ENCODE measurements around the gene TTBK1. TPM values are rescaled to one million over a fixed set of nuclear protein-coding genes. Genes with fewer than 3 reads are reported as not detected.

The TTBK1 gene
- total RNA-seq, 1 donor from 2014 or later = 0.09 TPM

GRCh38 chr6:43290339-43290904, 47.1 kb downstream of the TTBK1 start:
- no peaks in the 10 kb centered on the region for H3K9me3 ChIP-seq
- no peak for ATAC-seq
- H3K27me3 ChIP-seq (ENCODE audit: low read depth) = peaks cover 12% of the 10 kb centered on the region
- no peaks in the 10 kb centered on the region for H3K36me3 ChIP-seq
- no peaks in the 10 kb centered on the region for H3K4me1 ChIP-seq
- H3K27ac ChIP-seq = no peak overlapping the region
- TF ChIP-seq CTCF (IDR thresholded peaks at IDR 0.05) = no peak
- DNase-seq = no peak
- intact Hi-C loops (cut with DNase I) = no loop called here
- no peak overlapping the region for H3K4me3 ChIP-seq

GRCh38 chr6:43290905-43291355, 47.6 kb downstream of the TTBK1 start:
- ATAC-seq (no peak), DNase-seq (no peak)
- intact Hi-C loops (cut with DNase I) = no loop called here
- Histone ChIP-seq H3K36me3 (no peaks in the 10 kb centered on the region), H3K4me1 (no peaks in the 10 kb centered on the region), H3K27me3 (ENCODE audit: low read depth) (peaks cover 7% of the 10 kb centered on the region), H3K27ac (no peak overlapping the region), H3K4me3 (no peak overlapping the region), H3K9me3 (no peaks in the 10 kb centered on the region)
- TF ChIP-seq CTCF (IDR thresholded peaks at IDR 0.05) = no peak

GRCh38 chr6:43291708-43292107, 48.4 kb downstream of the TTBK1 start:
- H3K4me1 ChIP-seq = no peaks in the 10 kb centered on the region
- no peak for ATAC-seq
- no peak overlapping the region for H3K4me3 ChIP-seq
- intact Hi-C loops (cut with DNase I) = no loop called here
- no peak overlapping the region for H3K27ac ChIP-seq
- TF ChIP-seq CTCF (IDR thresholded peaks at IDR 0.05) = no peak
- no peak for DNase-seq
- no peaks in the 10 kb centered on the region for H3K27me3 ChIP-seq (ENCODE audit: low read depth)
- H3K9me3 ChIP-seq = no peaks in the 10 kb centered on the region
- no peaks in the 10 kb centered on the region for H3K36me3 ChIP-seq

GRCh38 chr6:43292341-43292740, 49.1 kb downstream of the TTBK1 start:
- H3K4me1 ChIP-seq = no peaks in the 10 kb centered on the region
- no peak for DNase-seq
- no peak for ATAC-seq
- H3K9me3 ChIP-seq = no peaks in the 10 kb centered on the region
- H3K27me3 ChIP-seq (ENCODE audit: low read depth) = peaks cover under 1% of the 10 kb centered on the region
- H3K4me3 ChIP-seq = no peak overlapping the region
- H3K36me3 ChIP-seq = no peaks in the 10 kb centered on the region
- intact Hi-C loops (cut with DNase I) = no loop called here
- no peak overlapping the region for H3K27ac ChIP-seq
- no peak for TF ChIP-seq CTCF (IDR thresholded peaks at IDR 0.05)

- ATAC-seq (no peak), DNase-seq (no peak)
- intact Hi-C loops (cut with DNase I) = no loop called here
- H3K4me1 ChIP-seq = no peaks in the 10 kb centered on the region
- H3K27me3 ChIP-seq (ENCODE audit: low read depth) = peaks cover 6% of the 10 kb centered on the region
- no peak overlapping the region for H3K27ac ChIP-seq
- H3K4me3 ChIP-seq = no peak overlapping the region
- no peaks in the 10 kb centered on the region for H3K9me3 ChIP-seq
- H3K36me3 ChIP-seq = no peaks in the 10 kb centered on the region
- TF ChIP-seq CTCF (IDR thresholded peaks at IDR 0.05) = no peak
These were observed 49.6 kb downstream of the TTBK1 start for GRCh38 chr6:43292763-43293318.
